Measurements from ENCODE around the gene PSIP1.

DNA sequence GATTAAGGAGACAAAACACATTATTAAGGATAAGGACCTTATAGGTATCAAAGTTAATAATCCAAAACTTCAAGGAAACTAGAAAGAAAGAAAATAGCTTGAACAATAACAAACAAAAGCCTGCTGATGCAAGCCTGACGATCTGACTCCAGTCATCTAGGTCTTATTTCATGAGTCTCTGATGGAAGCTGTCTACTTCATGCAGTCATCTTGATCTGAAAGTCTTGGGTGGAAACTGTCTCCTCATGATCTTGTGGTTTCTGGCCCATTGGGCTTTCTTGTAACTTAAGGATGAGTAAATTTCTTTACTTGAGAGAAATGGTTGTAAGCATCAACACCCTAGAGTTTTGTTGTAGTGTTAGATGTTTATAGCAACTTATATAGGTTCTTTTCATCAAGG is 20.6 kb upstream of the PSIP1 start:
- TF ChIP-seq, protein P1, sequence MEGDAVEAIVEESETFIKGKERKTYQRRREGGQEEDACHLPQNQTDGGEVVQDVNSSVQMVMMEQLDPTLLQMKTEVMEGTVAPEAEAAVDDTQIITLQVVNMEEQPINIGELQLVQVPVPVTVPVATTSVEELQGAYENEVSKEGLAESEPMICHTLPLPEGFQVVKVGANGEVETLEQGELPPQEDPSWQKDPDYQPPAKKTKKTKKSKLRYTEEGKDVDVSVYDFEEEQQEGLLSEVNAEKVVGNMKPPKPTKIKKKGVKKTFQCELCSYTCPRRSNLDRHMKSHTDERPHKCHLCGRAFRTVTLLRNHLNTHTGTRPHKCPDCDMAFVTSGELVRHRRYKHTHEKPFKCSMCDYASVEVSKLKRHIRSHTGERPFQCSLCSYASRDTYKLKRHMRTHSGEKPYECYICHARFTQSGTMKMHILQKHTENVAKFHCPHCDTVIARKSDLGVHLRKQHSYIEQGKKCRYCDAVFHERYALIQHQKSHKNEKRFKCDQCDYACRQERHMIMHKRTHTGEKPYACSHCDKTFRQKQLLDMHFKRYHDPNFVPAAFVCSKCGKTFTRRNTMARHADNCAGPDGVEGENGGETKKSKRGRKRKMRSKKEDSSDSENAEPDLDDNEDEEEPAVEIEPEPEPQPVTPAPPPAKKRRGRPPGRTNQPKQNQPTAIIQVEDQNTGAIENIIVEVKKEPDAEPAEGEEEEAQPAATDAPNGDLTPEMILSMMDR (IDR thresholded peaks at IDR 0.05; ENCODE audit: borderline replicate concordance, extremely low read depth, low read length, poor library complexity, severe bottlenecking), result no peak
- no peak for TF ChIP-seq EZH2 (IDR thresholded peaks at IDR 0.05; ENCODE audit: borderline replicate concordance, low read depth, low read length, severe bottlenecking)
